GM13977 (cell line): Measurements from ENCODE around the gene HSD17B1.
"Not testable (repeated sequence)": the region's sequence is repeated elsewhere in the genome, so short reads cannot be mapped to it uniquely, and the experiment has no call there.

Experiments used
- DNase-seq: peaks from one replicate; pipeline ENCODE4 v3.0.0; 2012; ENCODE audit warnings: low spot score
- in situ Hi-C: fragments of 300-500 bp; cut with MboI; formaldehyde crosslinking; loops from one replicate; pipeline ENCODE4 v1.12.0; 2022; ENCODE audit warnings: low sequenced_read_pairs, low pct_unique_long_range_greater_than_20kb, mixed read lengths, inconsistent platforms; ENCODE audit not compliant: unreplicated experiment
- TF ChIP-seq, protein P1 (sequence below): IDR thresholded peaks from 2 replicates; pipeline ENCODE4 v1.5.1; 2012; ENCODE audit warnings: mild to moderate bottlenecking, control low read depth; ENCODE audit not compliant: insufficient read depth; ENCODE audit errors: extremely low read depth, missing control alignments

HSD17B1 gene

DNA sequence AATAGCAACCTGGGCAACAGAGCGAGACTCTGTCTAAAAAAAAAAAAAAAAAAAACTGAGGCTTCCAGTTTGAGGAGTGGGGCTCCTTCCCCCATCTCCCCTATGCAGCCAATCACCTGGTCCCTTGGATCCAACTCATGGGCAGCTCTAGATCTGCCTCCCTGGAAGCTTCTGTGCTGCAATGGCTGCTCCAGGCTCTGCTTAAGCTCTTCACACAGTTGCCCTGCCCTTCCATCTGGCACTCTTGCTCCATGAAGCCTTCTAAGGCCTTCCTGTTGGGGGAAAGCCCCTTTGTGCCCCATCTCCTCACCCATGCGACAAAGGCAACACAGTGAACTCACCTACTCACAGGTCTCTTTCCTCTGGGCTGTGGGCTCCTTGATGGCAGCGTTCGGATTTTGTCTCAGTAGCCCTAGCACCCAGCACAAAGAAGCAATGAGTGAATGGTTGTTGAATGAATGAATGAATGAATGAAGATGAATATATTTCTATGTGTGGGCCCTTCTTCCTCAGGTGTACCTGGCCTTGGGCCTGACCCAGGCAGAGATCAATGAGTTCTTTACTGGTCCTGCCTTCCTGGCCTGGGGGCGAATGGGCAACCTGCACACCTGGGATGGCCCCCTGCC lies 14.8 kb upstream of the HSD17B1 start:
- in situ Hi-C loops, result no loop called here
- DNase-seq, result no peak
- TF ChIP-seq, protein P1, sequence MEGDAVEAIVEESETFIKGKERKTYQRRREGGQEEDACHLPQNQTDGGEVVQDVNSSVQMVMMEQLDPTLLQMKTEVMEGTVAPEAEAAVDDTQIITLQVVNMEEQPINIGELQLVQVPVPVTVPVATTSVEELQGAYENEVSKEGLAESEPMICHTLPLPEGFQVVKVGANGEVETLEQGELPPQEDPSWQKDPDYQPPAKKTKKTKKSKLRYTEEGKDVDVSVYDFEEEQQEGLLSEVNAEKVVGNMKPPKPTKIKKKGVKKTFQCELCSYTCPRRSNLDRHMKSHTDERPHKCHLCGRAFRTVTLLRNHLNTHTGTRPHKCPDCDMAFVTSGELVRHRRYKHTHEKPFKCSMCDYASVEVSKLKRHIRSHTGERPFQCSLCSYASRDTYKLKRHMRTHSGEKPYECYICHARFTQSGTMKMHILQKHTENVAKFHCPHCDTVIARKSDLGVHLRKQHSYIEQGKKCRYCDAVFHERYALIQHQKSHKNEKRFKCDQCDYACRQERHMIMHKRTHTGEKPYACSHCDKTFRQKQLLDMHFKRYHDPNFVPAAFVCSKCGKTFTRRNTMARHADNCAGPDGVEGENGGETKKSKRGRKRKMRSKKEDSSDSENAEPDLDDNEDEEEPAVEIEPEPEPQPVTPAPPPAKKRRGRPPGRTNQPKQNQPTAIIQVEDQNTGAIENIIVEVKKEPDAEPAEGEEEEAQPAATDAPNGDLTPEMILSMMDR, result no peak

DNA sequence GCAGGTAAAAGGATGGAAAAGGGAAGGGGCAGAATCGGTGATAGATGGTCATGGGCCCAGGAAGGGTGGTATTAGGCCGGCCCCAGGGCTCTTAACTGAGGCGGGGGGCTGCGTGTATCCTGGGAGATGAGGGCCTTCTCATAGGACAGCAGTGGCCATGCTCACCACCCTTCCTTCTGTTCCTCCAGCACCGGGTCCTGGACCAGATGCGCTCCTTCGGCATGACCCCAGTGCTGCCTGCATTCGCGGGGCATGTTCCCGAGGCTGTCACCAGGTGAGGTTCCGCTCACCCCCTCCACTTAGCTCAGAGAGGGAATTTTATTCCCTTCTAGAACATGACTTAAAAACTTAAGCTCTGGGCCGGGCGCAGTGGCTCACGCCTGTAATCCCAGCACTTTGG lies 14.2 kb upstream of the HSD17B1 start:
- no peak for DNase-seq
- in situ Hi-C loops, result no loop called here
- TF ChIP-seq, protein P1, result no peak

DNA sequence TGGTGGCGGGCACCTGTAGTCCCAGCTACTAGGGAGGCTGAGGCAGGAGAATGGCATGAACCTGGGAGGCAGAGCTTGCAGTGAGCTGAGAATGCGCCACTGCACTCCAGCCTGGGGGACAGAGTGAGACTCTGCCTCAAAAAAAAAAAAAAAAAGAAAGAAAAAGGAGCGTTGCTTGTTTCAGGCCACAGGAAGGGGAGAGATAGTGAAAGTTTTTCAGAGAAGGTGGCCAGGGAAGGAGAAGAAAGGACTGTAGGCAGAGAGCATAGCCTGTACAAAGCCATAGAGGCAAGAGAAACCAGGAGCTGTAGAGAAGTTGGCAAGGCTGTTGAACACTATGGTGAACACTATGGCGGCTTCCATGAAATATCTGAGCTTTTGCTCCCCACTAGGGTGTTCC lies 12.2 kb upstream of the HSD17B1 start:
- DNase-seq, in situ Hi-C loops: not testable (repeated sequence)

DNA sequence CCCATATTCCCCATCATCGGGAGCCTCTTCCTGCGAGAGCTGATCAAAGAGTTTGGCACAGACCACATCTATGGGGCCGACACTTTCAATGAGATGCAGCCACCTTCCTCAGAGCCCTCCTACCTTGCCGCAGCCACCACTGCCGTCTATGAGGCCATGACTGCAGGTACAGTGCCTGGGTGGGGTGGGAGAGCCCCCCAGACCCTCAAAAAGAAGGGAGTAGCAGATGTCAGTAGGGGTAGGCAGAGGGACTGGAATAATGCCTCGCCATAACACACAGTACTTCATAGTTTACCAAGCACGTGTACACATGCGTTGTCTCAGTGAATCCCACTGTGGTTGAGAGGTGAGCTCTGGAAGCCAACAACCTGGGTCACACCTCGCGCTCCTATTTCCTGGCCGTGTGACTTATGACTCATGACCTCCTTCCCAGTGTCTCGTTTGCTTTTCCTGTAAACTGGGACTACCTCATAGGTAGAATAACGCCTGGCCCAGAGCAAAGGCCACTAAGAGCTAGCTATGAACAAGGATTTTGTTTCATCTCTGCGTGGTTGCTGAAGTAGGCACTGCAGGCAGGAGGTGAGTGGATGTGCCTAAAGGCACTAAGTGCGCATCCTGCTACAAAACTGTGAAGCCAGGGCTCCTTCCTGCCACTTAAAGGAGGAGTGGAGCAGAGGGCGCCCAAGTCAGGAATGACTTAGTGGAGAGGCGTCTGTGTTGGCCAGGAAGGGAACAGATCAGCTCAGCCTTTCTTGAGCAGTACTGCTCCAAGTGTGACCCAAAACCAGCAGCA lies 11.5 kb upstream of the HSD17B1 start:
- no peak for DNase-seq
- in situ Hi-C loops, result no loop called here
- TF ChIP-seq, protein P1, result no peak

DNA sequence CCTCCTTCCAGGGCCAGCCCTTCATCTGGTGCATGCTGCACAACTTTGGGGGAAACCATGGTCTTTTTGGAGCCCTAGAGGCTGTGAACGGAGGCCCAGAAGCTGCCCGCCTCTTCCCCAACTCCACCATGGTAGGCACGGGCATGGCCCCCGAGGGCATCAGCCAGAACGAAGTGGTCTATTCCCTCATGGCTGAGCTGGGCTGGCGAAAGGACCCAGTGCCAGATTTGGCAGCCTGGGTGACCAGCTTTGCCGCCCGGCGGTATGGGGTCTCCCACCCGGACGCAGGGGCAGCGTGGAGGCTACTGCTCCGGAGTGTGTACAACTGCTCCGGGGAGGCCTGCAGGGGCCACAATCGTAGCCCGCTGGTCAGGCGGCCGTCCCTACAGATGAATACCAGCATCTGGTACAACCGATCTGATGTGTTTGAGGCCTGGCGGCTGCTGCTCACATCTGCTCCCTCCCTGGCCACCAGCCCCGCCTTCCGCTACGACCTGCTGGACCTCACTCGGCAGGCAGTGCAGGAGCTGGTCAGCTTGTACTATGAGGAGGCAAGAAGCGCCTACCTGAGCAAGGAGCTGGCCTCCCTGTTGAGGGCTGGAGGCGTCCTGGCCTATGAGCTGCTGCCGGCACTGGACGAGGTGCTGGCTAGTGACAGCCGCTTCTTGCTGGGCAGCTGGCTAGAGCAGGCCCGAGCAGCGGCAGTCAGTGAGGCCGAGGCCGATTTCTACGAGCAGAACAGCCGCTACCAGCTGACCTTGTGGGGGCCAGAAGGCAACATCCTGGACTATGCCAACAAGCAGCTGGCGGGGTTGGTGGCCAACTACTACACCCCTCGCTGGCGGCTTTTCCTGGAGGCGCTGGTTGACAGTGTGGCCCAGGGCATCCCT lies 9.3 kb upstream of the HSD17B1 start:
- in situ Hi-C loops, result no loop called here
- no peak for DNase-seq
- TF ChIP-seq, protein P1, result no peak

DNA sequence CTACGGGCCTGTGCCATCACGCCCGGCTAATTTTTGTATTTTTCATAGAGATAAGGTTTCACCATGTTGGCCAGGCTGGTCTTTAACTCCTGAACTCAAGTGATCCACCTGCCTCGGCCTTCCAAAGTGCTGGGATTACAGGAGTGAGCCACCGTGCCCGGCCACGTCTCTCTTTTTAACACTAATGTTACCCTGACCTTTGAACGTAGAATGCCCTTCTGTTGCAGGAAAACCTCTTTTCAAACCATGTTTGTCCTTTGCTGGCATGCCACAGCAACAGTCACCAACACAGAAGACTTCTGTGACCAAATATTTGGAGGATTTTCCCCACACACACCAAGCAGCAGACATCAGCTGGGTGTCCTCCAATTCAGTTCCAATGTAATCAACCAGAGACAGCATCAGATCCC lies 7.8 kb upstream of the HSD17B1 start:
- in situ Hi-C loops, result no loop called here
- no peak for DNase-seq
- TF ChIP-seq, protein P1, result no peak

DNA sequence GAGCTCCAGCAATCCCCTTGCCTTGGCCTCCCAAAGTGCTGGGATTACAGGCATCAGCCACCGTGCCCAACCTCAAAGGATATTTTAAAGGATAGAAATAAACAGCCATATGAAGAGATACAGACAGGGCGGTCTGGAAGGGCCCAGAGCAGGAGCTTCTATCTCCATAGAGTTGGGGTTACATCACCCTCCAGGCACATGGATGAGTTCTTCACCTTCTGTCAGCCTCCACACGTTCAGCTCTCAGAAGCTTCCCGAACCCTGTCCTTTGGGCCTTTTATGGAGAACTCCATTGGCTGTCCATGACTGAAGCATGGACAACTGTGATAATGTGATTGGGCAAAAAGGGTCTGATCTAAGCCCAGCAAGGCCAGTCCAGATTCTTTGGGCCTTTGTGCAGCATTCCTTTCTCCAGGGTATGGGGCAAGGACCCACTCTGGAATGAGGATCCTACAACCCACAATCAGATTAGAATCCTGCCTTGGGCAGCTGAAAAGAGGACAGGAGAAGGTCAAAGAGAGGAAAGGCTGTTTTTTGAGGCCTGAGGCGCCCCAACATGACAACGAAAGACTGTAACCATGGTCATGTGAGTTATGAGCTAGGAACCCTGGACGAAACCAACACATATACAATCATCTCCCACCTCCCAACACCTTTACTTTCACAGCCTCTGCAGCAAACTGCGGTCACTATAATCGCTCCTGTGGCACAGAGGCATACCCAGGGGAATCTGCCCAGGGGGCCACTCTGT lies 6.8 kb upstream of the HSD17B1 start:
- in situ Hi-C loops, DNase-seq: not testable (repeated sequence)
